Measurements from ENCODE around the gene MYO1D.

Gene MYO1D

GRCh38 chr17:32569171-32570080 is 307.5 kb downstream of the MYO1D start:
- no peak for DNase-seq (ENCODE audit: low spot score)

- DNase-seq (ENCODE audit: low spot score) = no peak
Measured at GRCh38 chr17:32568705-32569104, 308.2 kb downstream of the MYO1D start.

GRCh38 chr17:32567511-32567910 is 309.4 kb downstream of the MYO1D start:
- DNase-seq (ENCODE audit: low spot score) = no peak

- DNase-seq (ENCODE audit: low spot score) = no peak
Measured at GRCh38 chr17:32567086-32567485, 309.8 kb downstream of the MYO1D start.

- DNase-seq (ENCODE audit: low spot score) = no peak
Measured at GRCh38 chr17:32566303-32566702, 310.6 kb downstream of the MYO1D start.

GRCh38 chr17:32565401-32565800 is 311.5 kb downstream of the MYO1D start:
- no peak for DNase-seq (ENCODE audit: low spot score)

- DNase-seq (ENCODE audit: low spot score) = no peak
Measured at GRCh38 chr17:32564325-32564724, 312.6 kb downstream of the MYO1D start.

GRCh38 chr17:32563583-32563982 is 313.3 kb downstream of the MYO1D start:
- no peak for DNase-seq (ENCODE audit: low spot score)

- no peak for DNase-seq (ENCODE audit: low spot score)
Measured at GRCh38 chr17:32558997-32559650, 317.8 kb downstream of the MYO1D start.

- DNase-seq (ENCODE audit: low spot score) = no peak
Measured at GRCh38 chr17:32558326-32558955, 318.5 kb downstream of the MYO1D start.

- DNase-seq (ENCODE audit: low spot score) = no peak
Measured at GRCh38 chr17:32555611-32556310, 321.2 kb downstream of the MYO1D start.

GRCh38 chr17:32553168-32553567 is 323.8 kb downstream of the MYO1D start:
- no peak for DNase-seq (ENCODE audit: low spot score)

- DNase-seq (ENCODE audit: low spot score) = no peak
Measured at GRCh38 chr17:32552280-32552679, 324.6 kb downstream of the MYO1D start.

GRCh38 chr17:32551186-32551955 is 325.6 kb downstream of the MYO1D start:
- DNase-seq (ENCODE audit: low spot score) = no peak

- DNase-seq (ENCODE audit: low spot score) = no peak
Measured at GRCh38 chr17:32549559-32549958, 327.4 kb downstream of the MYO1D start.

- DNase-seq (ENCODE audit: low spot score) = no peak
Measured at GRCh38 chr17:32546031-32546444, 330.9 kb downstream of the MYO1D start.

GRCh38 chr17:32542186-32542585 is 334.7 kb downstream of the MYO1D start:
- no peak for DNase-seq (ENCODE audit: low spot score)

GRCh38 chr17:32541640-32542039 is 335.3 kb downstream of the MYO1D start:
- DNase-seq (ENCODE audit: low spot score) = no peak

- DNase-seq (ENCODE audit: low spot score) = no peak
Measured at GRCh38 chr17:32536736-32537643, 339.9 kb downstream of the MYO1D start.

GRCh38 chr17:32533296-32533695 is 343.6 kb downstream of the MYO1D start:
- DNase-seq (ENCODE audit: low spot score) = no peak
